Neural progenitor cell (in vitro differentiated cells): Measurements from ENCODE around the gene GATA2.

ENCODE experiments used
- EZH2 ChIP-seq: fragments of 200-600 bp; sonication (generic); IDR thresholded peaks from 2 replicates; pipeline ENCODE4 v1.6.1; 2017; ENCODE audit warnings: antibody characterized with exemption, mild to moderate bottlenecking, moderate library complexity
- TF ChIP-seq, protein P1 (sequence below): fragments of 200-600 bp; sonication (generic); IDR thresholded peaks from 2 replicates; pipeline ENCODE4 v1.5.1; 2017; ENCODE audit warnings: antibody characterized with exemption, mild to moderate bottlenecking

- TF ChIP-seq, protein P1, sequence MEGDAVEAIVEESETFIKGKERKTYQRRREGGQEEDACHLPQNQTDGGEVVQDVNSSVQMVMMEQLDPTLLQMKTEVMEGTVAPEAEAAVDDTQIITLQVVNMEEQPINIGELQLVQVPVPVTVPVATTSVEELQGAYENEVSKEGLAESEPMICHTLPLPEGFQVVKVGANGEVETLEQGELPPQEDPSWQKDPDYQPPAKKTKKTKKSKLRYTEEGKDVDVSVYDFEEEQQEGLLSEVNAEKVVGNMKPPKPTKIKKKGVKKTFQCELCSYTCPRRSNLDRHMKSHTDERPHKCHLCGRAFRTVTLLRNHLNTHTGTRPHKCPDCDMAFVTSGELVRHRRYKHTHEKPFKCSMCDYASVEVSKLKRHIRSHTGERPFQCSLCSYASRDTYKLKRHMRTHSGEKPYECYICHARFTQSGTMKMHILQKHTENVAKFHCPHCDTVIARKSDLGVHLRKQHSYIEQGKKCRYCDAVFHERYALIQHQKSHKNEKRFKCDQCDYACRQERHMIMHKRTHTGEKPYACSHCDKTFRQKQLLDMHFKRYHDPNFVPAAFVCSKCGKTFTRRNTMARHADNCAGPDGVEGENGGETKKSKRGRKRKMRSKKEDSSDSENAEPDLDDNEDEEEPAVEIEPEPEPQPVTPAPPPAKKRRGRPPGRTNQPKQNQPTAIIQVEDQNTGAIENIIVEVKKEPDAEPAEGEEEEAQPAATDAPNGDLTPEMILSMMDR = no peak
- no peak for TF ChIP-seq EZH2
These were observed 5.5 kb downstream of the GATA2 start for GRCh38 chr3:128487538-128487812.
